GM23338 (cell line): Measurements from ENCODE around the gene L3MBTL2. TPM values are rescaled to one million over a fixed set of nuclear protein-coding genes. Genes with fewer than 3 reads are reported as not detected.

Experiments
- ATAC-seq: fragments of 200-7000 bp; cut with Tn5 transposase; 3 replicates; pipeline ENCODE4 v1.9.1; 2020
- DNase-seq: peaks from one replicate; pipeline ENCODE4 v3.0.0-alpha.2; 2015; ENCODE audit warnings: low spot score
- H2AFZ ChIP-seq: fragments of 200-600 bp; sonication (generic); 2 replicates; pipeline ENCODE4 v1.8.0; 2016; ENCODE audit warnings: antibody characterized with exemption, mild to moderate bottlenecking, moderate library complexity
- H3F3A ChIP-seq: fragments of 200-600 bp; sonication (generic); replicated peaks from 2 replicates; pipeline ENCODE4 v1.8.0; 2017; ENCODE audit warnings: antibody characterized with exemption, mixed run types, low read depth
- H3K27ac ChIP-seq: fragments of 200-600 bp; sonication (generic); 2 replicates; pipeline ENCODE4 v1.6.1; 2016; ENCODE audit warnings: low read depth
- H3K27me3 ChIP-seq: fragments of 200-600 bp; sonication (generic); 2 replicates; pipeline ENCODE4 v1.8.0; 2016; ENCODE audit warnings: mild to moderate bottlenecking, mixed run types, moderate library complexity; ENCODE audit not compliant: insufficient read depth
- H3K36me3 ChIP-seq: fragments of 200-600 bp; sonication (generic); 2 replicates; pipeline ENCODE4 v1.8.0; 2016; ENCODE audit warnings: mild to moderate bottlenecking; ENCODE audit not compliant: insufficient read depth
- H3K4me1 ChIP-seq: fragments of 200-600 bp; sonication (generic); 2 replicates; pipeline ENCODE4 v1.8.0; 2016; ENCODE audit warnings: mild to moderate bottlenecking, moderate library complexity; ENCODE audit not compliant: insufficient read depth
- H3K4me2 ChIP-seq: fragments of 200-600 bp; sonication (generic); 2 replicates; pipeline ENCODE4 v1.7.1; 2017; ENCODE audit warnings: mixed run types
- H3K4me3 ChIP-seq: fragments of 200-600 bp; sonication (generic); 2 replicates; pipeline ENCODE4 v1.6.1; 2016; ENCODE audit warnings: mixed run types
- H3K79me2 ChIP-seq: fragments of 200-600 bp; sonication (generic); replicated peaks from 2 replicates; pipeline ENCODE4 v1.8.0; 2017; ENCODE audit warnings: mild to moderate bottlenecking; ENCODE audit not compliant: insufficient read depth
- H3K9me2 ChIP-seq: fragments of 200-600 bp; sonication (generic); 2 replicates; pipeline ENCODE4 v1.8.0; 2017; ENCODE audit not compliant: insufficient read depth
- H4K20me1 ChIP-seq: fragments of 200-600 bp; sonication (generic); replicated peaks from 2 replicates; pipeline ENCODE4 v1.8.0; 2017; ENCODE audit warnings: mild to moderate bottlenecking; ENCODE audit not compliant: insufficient read depth
- H3K27ac Mint-ChIP-seq: 2 replicates; pipeline ENCODE4 v1.8.0; 2020; ENCODE audit warnings: inconsistent platforms, mild to moderate bottlenecking, moderate library complexity, mixed read lengths
- H3K27me3 Mint-ChIP-seq: 3 replicates; pipeline ENCODE4 v1.8.0; 2022; ENCODE audit warnings: low read depth, mild to moderate bottlenecking, moderate library complexity, mixed read lengths, inconsistent platforms; ENCODE audit not compliant: insufficient read depth, poor library complexity
- H3K36me3 Mint-ChIP-seq: 3 replicates; pipeline ENCODE4 v1.8.0; 2021; ENCODE audit warnings: low read depth, mild to moderate bottlenecking, inconsistent platforms, moderate library complexity, mixed read lengths
- H3K4me1 Mint-ChIP-seq: 3 replicates; pipeline ENCODE4 v1.8.0; 2020; ENCODE audit warnings: mild to moderate bottlenecking, inconsistent platforms, mixed read lengths
- H3K4me3 Mint-ChIP-seq: 3 replicates; pipeline ENCODE4 v1.8.0; 2021; ENCODE audit warnings: moderate library complexity, mild to moderate bottlenecking, inconsistent platforms, mixed read lengths
- H3K9me3 Mint-ChIP-seq: 3 replicates; pipeline ENCODE4 v1.8.0; 2020; ENCODE audit warnings: moderate library complexity, mild to moderate bottlenecking, inconsistent platforms, mixed read lengths
- CREB1 ChIP-seq: fragments of 250-450 bp; sonication (Bioruptor Pico); IDR thresholded peaks from 2 replicates; pipeline ENCODE4 v1.5.0; 2020; ENCODE audit warnings: low read depth, mild to moderate bottlenecking, moderate library complexity
- EZH2phosphoT487 ChIP-seq: fragments of 200-600 bp; sonication (generic); IDR thresholded peaks from one replicate; pipeline ENCODE4 v1.8.1; 2018; ENCODE audit warnings: antibody characterized with exemption; ENCODE audit not compliant: unreplicated experiment
- JUNB ChIP-seq: IDR thresholded peaks from one replicate; pipeline ENCODE4 v1.6.1; 2016; ENCODE audit warnings: antibody characterized with exemption; ENCODE audit not compliant: unreplicated experiment
- NANOG ChIP-seq: IDR thresholded peaks from 2 replicates; pipeline ENCODE4 v1.6.1; 2016; ENCODE audit warnings: antibody characterized with exemption, borderline replicate concordance
- POLR2AphosphoS5 ChIP-seq: IDR thresholded peaks from 2 replicates; pipeline ENCODE4 v1.6.1; 2016; ENCODE audit warnings: antibody characterized with exemption, low read depth
- ZNF114 ChIP-seq: fragments of 250-450 bp; sonication (Bioruptor Pico); IDR thresholded peaks from 2 replicates; pipeline ENCODE4 v1.5.0; 2020; ENCODE audit warnings: mild to moderate bottlenecking, moderate library complexity
- ZNF331 ChIP-seq: fragments of 250-450 bp; sonication (Bioruptor Pico); IDR thresholded peaks from 2 replicates; pipeline ENCODE4 v1.5.0; 2020; ENCODE audit warnings: low read depth, mild to moderate bottlenecking, moderate library complexity
- polyA plus RNA-seq: library from polyadenylated mRNA; unstranded; fragments of >200 nt; fragmentation: Nextera tagmentation; extraction: Ambion mirVana; gene quantifications from 2 replicates; pipeline ENCODE4 v1.2.1, GENCODE V29; 2016
- total RNA-seq: library from RNA; depleted of rRNA; stranded (reverse); fragments of >200 nt; shearing (Covaris generic); gene quantifications from 2 replicates; pipeline ENCODE4 v1.2.3, GENCODE V29; 2014
- TF ChIP-seq, protein P1 (sequence below), 2 experiments: fragments of 200-600 bp in 1 of 2; sonication (generic) in 1 of 2; conservative IDR thresholded peaks; 2 replicates each; pipeline versions ENCODE4 v1.5.1 to v1.6.1; 2016 to 2017; ENCODE audit warnings: antibody characterized with exemption in 2 of 2, low read depth in 2 of 2, mild to moderate bottlenecking in 2 of 2, moderate library complexity in 1 of 2
- TF ChIP-seq, protein P2 (sequence below): IDR thresholded peaks from 2 replicates; pipeline ENCODE4 v1.6.1; 2016; ENCODE audit warnings: antibody characterized with exemption
- TF ChIP-seq, protein P3 (sequence below): IDR thresholded peaks from one replicate; pipeline ENCODE4 v1.6.1; 2018; ENCODE audit warnings: antibody characterized with exemption; ENCODE audit not compliant: unreplicated experiment

The L3MBTL2 gene
- total and polyA plus RNA-seq, 2 experiments from 2014 or later: 13.9 to 27.1 TPM

DNA sequence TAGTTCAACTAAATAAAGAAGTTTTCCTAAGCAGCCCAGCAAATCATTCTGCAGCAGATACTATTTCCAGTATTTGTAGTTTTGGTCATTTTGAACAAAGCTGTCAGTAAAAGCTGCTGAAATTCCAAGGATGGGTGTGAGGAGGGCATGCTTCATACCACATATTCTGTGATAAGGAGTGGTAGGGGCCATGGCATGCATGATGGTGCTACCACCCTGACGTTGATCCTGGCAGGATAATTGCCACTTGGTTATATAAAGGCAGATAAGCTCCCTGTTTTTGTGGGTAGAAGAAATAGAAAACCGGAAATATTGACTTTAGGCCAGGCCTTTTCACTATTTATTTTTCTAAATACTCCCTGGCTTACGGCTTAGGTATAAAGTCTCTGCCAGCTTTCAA is 33.1 kb upstream of the L3MBTL2 start (continued):
- TF ChIP-seq, protein P1, sequence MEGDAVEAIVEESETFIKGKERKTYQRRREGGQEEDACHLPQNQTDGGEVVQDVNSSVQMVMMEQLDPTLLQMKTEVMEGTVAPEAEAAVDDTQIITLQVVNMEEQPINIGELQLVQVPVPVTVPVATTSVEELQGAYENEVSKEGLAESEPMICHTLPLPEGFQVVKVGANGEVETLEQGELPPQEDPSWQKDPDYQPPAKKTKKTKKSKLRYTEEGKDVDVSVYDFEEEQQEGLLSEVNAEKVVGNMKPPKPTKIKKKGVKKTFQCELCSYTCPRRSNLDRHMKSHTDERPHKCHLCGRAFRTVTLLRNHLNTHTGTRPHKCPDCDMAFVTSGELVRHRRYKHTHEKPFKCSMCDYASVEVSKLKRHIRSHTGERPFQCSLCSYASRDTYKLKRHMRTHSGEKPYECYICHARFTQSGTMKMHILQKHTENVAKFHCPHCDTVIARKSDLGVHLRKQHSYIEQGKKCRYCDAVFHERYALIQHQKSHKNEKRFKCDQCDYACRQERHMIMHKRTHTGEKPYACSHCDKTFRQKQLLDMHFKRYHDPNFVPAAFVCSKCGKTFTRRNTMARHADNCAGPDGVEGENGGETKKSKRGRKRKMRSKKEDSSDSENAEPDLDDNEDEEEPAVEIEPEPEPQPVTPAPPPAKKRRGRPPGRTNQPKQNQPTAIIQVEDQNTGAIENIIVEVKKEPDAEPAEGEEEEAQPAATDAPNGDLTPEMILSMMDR (conservative IDR thresholded peaks at IDR 0.05; ENCODE audit: low read depth in 2 of 2): no peak
- TF ChIP-seq, protein P2, sequence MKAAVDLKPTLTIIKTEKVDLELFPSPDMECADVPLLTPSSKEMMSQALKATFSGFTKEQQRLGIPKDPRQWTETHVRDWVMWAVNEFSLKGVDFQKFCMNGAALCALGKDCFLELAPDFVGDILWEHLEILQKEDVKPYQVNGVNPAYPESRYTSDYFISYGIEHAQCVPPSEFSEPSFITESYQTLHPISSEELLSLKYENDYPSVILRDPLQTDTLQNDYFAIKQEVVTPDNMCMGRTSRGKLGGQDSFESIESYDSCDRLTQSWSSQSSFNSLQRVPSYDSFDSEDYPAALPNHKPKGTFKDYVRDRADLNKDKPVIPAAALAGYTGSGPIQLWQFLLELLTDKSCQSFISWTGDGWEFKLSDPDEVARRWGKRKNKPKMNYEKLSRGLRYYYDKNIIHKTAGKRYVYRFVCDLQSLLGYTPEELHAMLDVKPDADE: no peak
- no peak for TF ChIP-seq EZH2phosphoT487
- TF ChIP-seq POLR2AphosphoS5: no peak
- TF ChIP-seq ZNF114: no peak
- no peak for TF ChIP-seq NANOG
- TF ChIP-seq JUNB: no peak
- no peak for TF ChIP-seq CREB1

DNA sequence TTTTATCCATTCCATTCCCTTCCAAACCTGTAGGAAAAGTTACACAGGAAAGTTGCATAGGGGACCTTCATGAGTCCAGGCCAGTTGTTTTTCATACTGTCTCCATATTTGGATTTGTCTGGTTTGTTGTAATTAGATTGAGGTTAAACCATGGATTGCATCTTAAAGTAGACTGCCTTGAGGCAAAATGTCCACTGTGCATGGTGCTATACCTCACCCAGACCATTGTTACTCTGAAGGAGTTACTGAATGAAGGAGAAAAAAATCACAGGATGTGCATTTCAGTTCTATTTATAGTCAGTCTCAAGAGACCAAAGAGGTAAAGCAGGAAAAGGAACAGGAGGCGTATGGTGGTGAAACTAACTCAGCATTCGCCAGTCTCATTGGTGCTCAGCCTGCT is 29.6 kb upstream of the L3MBTL2 start:
- H3K4me2 ChIP-seq: no peak overlapping the region
- ATAC-seq (no peak), DNase-seq (no peak)
- no peak overlapping the region for H3K4me3 Mint-ChIP-seq
- H3K36me3 Mint-ChIP-seq: peaks cover 96% of the 10 kb centered on the region
- no peaks in the 10 kb centered on the region; the same call in 2 of the 3 replicates for H3K9me3 Mint-ChIP-seq
- no peaks in the 10 kb centered on the region for H3K4me1 ChIP-seq
- no peaks in the 10 kb centered on the region for H3K9me2 ChIP-seq
- peak overlapping the region; percentile 78 for H3K27ac ChIP-seq
- no peak for TF ChIP-seq ZNF331
- TF ChIP-seq ZNF114: no peak
- TF ChIP-seq, protein P1 (conservative IDR thresholded peaks at IDR 0.05; ENCODE audit: low read depth in 2 of 2): no peak
- TF ChIP-seq, protein P2: no peak
- TF ChIP-seq, protein P3, sequence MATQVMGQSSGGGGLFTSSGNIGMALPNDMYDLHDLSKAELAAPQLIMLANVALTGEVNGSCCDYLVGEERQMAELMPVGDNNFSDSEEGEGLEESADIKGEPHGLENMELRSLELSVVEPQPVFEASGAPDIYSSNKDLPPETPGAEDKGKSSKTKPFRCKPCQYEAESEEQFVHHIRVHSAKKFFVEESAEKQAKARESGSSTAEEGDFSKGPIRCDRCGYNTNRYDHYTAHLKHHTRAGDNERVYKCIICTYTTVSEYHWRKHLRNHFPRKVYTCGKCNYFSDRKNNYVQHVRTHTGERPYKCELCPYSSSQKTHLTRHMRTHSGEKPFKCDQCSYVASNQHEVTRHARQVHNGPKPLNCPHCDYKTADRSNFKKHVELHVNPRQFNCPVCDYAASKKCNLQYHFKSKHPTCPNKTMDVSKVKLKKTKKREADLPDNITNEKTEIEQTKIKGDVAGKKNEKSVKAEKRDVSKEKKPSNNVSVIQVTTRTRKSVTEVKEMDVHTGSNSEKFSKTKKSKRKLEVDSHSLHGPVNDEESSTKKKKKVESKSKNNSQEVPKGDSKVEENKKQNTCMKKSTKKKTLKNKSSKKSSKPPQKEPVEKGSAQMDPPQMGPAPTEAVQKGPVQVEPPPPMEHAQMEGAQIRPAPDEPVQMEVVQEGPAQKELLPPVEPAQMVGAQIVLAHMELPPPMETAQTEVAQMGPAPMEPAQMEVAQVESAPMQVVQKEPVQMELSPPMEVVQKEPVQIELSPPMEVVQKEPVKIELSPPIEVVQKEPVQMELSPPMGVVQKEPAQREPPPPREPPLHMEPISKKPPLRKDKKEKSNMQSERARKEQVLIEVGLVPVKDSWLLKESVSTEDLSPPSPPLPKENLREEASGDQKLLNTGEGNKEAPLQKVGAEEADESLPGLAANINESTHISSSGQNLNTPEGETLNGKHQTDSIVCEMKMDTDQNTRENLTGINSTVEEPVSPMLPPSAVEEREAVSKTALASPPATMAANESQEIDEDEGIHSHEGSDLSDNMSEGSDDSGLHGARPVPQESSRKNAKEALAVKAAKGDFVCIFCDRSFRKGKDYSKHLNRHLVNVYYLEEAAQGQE: no peak
- H3K79me2 ChIP-seq: no peaks in the 10 kb centered on the region
- H3K27ac Mint-ChIP-seq: no peak overlapping the region
- H3K27me3 ChIP-seq: no peaks in the 10 kb centered on the region
- no peaks in the 10 kb centered on the region for H3K4me1 Mint-ChIP-seq
- peaks cover 47% of the 10 kb centered on the region for H3F3A ChIP-seq
- peaks cover 61% of the 10 kb centered on the region for H3K36me3 ChIP-seq
- H3K4me3 ChIP-seq: no peak overlapping the region
- H3K27me3 Mint-ChIP-seq: peaks cover 11% of the 10 kb centered on the region
- peaks cover 13% of the 10 kb centered on the region for H4K20me1 ChIP-seq
- no peak overlapping the region for H2AFZ ChIP-seq
